ENCODE measurements around the gene NFYB.

DNA sequence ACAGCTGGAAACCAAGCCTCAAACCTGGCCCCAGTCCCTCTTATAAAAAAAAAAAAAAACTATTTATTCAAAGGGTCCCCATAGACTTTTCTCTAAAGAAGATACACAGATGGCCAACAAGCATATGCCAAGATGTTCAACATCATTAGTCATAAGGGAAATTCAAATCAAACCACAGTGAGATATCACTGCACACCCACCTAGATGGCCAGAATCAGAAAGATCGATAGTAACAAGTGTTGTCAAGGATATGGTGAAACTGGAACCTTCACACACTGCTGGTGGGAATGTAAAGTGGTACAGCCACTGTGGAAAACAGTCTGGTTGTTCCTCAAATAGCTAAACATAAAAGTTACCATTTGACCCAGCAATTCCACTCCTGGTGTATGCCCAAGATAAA is 5.9 kb upstream of the NFYB start:
- TF ChIP-seq, protein P1, sequence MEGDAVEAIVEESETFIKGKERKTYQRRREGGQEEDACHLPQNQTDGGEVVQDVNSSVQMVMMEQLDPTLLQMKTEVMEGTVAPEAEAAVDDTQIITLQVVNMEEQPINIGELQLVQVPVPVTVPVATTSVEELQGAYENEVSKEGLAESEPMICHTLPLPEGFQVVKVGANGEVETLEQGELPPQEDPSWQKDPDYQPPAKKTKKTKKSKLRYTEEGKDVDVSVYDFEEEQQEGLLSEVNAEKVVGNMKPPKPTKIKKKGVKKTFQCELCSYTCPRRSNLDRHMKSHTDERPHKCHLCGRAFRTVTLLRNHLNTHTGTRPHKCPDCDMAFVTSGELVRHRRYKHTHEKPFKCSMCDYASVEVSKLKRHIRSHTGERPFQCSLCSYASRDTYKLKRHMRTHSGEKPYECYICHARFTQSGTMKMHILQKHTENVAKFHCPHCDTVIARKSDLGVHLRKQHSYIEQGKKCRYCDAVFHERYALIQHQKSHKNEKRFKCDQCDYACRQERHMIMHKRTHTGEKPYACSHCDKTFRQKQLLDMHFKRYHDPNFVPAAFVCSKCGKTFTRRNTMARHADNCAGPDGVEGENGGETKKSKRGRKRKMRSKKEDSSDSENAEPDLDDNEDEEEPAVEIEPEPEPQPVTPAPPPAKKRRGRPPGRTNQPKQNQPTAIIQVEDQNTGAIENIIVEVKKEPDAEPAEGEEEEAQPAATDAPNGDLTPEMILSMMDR (IDR thresholded peaks at IDR 0.05), result no peak
- no peak for TF ChIP-seq SIN3A (IDR thresholded peaks at IDR 0.05; ENCODE audit: borderline replicate concordance, insufficient read depth, low read depth, low read length)

All from Panc1 (cell line).